ENCODE data around the gene SKP1.

SKP1 gene

GRCh38 chr5:134100283-134101091, 76.3 kb downstream of the SKP1 start:
- H3K9me3 ChIP-seq (ENCODE audit: control insufficient read depth, low read length) = no peaks in the 10 kb centered on the region
- H3K27ac ChIP-seq (ENCODE audit: insufficient read depth, low read length, poor library complexity, severe bottlenecking) = peak overlapping the region; percentile 91
- no peaks in the 10 kb centered on the region for H3K36me3 ChIP-seq (ENCODE audit: control insufficient read depth, insufficient read depth, low read length)
- no peaks in the 10 kb centered on the region for H3K27me3 ChIP-seq (replicated peaks; ENCODE audit: control insufficient read depth, insufficient read depth, low read length, poor library complexity, severe bottlenecking)
- peak; percentile 69 to 85 (median 79) for DNase-seq
- peak overlapping the region; percentile 9 for H3K4me3 ChIP-seq (ENCODE audit: insufficient read depth, low read depth, low read length, poor library complexity, severe bottlenecking)
- peaks cover 74% of the 10 kb centered on the region for H3K4me1 ChIP-seq (ENCODE audit: control insufficient read depth, insufficient read depth, low read length, poor library complexity, severe bottlenecking)

GRCh38 chr5:134099939-134100282, 76.8 kb downstream of the SKP1 start:
- DNase-seq = no peak
- Histone ChIP-seq H3K4me1 (ENCODE audit: control insufficient read depth, insufficient read depth, low read length, poor library complexity, severe bottlenecking) (peaks cover 69% of the 10 kb centered on the region), H3K27me3 (replicated peaks; ENCODE audit: control insufficient read depth, insufficient read depth, low read length, poor library complexity, severe bottlenecking) (no peaks in the 10 kb centered on the region), H3K4me3 (ENCODE audit: insufficient read depth, low read depth, low read length, poor library complexity, severe bottlenecking) (no peak overlapping the region), H3K27ac (ENCODE audit: insufficient read depth, low read length, poor library complexity, severe bottlenecking) (peak overlapping the region; percentile 91), H3K9me3 (ENCODE audit: control insufficient read depth, low read length) (no peaks in the 10 kb centered on the region), H3K36me3 (ENCODE audit: control insufficient read depth, insufficient read depth, low read length) (no peaks in the 10 kb centered on the region)

GRCh38 chr5:134099288-134099872, 77.4 kb downstream of the SKP1 start:
- Histone ChIP-seq H3K9me3 (ENCODE audit: control insufficient read depth, low read length) (no peaks in the 10 kb centered on the region), H3K4me1 (ENCODE audit: control insufficient read depth, insufficient read depth, low read length, poor library complexity, severe bottlenecking) (peaks cover 63% of the 10 kb centered on the region), H3K27ac (ENCODE audit: insufficient read depth, low read length, poor library complexity, severe bottlenecking) (peak overlapping the region; percentile 91), H3K27me3 (replicated peaks; ENCODE audit: control insufficient read depth, insufficient read depth, low read length, poor library complexity, severe bottlenecking) (no peaks in the 10 kb centered on the region), H3K4me3 (ENCODE audit: insufficient read depth, low read depth, low read length, poor library complexity, severe bottlenecking) (no peak overlapping the region), H3K36me3 (ENCODE audit: control insufficient read depth, insufficient read depth, low read length) (no peaks in the 10 kb centered on the region)
- no peak for DNase-seq

Data from effector memory CD4-positive, alpha-beta T cell (primary cell).